DMS79 (cell line): ENCODE data around the gene DUS2.

Source experiments
- DNase-seq: peaks from one replicate; lab custom pipeline; 2025; lab: John Stamatoyannopoulos, UW

Gene DUS2

GRCh38 chr16:68046106-68046505 lies 23.0 kb downstream of the DUS2 start:
- no peak for DNase-seq

DNA sequence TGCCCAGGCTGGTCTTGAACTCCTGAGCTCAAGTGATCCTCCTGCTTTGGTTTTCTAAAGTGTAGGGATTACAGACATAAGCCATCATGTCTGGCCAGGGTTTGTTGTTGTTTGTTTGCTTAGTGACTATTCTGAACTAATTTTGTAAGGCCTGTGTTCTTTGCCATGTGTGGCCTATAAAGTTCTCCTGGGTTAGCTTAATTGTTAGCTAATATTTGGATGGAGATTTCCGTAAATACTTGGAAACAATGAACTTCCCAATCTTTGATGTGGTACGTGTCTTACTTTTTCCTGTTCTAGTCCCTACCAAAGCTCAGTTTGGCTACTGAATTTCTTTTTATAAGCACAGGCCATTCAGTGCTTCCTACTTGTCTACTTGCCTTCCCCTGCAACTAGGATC lies 24.9 kb downstream of the DUS2 start:
- no peak for DNase-seq

DNA sequence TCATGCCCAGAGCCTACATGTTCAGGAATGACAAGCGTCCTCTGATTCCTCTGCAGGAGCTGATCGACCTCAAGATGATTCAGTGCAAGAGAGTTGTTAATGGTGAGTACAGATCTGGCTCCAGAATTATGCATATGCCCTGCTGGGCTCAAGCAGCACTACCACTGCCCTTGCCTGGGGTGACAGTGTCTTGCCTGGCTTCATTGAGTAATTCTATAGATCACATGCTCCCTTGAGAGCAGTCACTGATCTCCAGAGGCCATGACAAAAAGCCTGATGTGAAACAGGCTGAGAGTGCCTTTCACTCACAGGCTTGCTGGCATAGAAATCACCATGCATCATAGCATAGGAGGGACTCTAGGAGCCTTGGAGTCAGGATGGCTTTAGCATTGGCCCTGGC lies 26.4 kb downstream of the DUS2 start:
- no peak for DNase-seq

- no peak for DNase-seq
These were observed 32.3 kb downstream of the DUS2 start for GRCh38 chr16:68055395-68055794.

DNA sequence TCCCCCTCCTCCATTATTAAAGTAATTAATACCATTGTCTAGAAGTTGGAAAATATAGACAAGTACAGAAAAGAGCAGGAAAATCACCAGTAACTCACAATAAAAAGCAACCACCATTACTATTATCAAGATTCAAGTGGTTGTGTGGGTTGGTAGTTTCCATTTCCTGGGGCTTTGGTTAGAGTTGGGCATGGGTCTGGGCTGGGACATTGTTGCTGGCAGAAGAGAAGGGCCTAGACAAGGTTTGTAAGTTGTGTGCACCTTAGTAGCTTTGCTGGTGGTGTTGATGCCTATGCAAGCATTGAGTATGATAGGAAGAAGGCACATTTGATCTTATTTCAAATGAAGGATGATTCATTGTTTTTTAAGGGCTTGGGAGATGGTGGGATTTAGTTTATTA lies 36.7 kb downstream of the DUS2 start:
- DNase-seq: no peak

DNA sequence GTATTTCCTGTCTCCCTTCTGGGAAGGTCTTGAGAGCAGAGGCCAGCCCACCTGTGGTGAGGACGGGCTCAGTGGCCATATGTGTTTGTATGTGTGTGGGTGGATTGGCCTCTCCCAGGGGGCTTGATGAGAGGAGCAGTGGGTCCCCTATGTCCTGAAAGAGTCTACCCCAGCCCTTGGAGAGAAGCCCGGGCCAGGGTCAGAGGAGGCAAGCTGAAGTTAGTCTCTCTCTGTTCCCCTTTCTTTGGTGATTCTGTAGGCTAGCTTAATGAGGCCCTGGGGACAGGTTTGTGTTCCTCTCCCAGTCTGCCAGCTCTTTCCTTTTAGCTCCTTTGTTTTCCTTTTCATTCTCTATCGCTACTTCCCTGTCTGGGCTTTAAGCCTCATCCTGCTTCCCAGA lies 38.3 kb downstream of the DUS2 start:
- DNase-seq: no peak

- DNase-seq: no peak
These were observed 39.9 kb downstream of the DUS2 start for GRCh38 chr16:68062910-68063393.

DNA sequence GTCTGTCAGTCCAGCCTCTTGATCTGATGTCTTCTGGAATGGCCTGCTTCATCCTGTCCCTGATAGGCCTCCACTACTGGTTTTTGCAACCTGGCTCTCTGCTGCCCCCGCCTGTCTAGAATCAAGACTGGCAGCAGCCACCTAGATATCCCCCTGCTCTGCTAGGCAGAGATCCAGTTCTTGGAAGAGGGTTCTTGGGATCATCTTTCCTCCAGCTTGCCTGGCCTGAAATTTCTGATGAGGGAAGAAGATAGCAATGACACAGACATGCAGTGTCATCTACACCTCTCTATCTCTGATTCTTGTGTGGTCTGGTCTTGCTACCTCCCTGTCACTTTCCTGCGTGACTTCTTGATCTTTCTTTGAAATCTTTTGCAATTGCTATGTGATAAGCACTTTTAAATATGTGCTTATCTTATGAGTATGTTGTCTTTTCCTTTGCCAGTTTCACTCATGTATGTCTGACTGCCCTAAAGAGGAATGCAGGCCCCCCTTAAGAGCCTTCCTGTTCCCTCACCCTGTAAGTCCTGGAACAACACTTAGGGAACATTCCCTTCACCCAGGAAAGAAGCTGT lies 41.8 kb downstream of the DUS2 start:
- peak; percentile 10 for DNase-seq

DNA sequence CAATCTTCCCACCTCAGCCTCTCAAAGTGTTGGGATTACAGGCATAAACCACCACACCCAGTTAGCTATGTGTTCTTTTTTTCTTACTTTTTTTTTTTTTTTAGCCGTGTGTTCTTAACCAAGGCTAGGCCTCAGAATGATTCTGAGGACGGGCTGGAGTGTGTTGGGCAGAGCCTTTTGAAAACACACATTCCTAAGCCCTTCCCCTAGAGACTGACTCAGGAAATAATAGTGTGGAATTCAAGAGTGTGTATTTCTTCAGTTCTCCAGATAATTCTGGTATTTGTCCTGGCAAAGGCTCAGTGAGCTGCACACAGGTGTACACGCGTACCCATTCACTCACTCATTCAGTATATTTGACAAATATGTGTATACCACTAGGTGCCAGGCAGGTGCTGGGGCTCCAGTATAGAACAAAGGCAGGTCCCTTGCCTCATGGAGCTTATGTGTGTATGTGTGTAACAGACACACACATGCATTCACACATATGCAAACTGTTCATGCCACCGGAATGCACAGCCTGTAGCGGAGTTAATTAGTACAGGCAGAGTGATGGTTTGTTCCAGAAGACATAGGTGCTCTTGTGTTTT lies 42.7 kb downstream of the DUS2 start:
- DNase-seq: no peak

GRCh38 chr16:68066763-68067162 lies 43.7 kb downstream of the DUS2 start:
- no peak for DNase-seq

- DNase-seq: no peak
These were observed 45.8 kb downstream of the DUS2 start for GRCh38 chr16:68068926-68069325.

- no peak for DNase-seq
These were observed 46.6 kb downstream of the DUS2 start for GRCh38 chr16:68069511-68070248.

GRCh38 chr16:68070249-68070730 lies 47.2 kb downstream of the DUS2 start:
- no peak for DNase-seq

DNA sequence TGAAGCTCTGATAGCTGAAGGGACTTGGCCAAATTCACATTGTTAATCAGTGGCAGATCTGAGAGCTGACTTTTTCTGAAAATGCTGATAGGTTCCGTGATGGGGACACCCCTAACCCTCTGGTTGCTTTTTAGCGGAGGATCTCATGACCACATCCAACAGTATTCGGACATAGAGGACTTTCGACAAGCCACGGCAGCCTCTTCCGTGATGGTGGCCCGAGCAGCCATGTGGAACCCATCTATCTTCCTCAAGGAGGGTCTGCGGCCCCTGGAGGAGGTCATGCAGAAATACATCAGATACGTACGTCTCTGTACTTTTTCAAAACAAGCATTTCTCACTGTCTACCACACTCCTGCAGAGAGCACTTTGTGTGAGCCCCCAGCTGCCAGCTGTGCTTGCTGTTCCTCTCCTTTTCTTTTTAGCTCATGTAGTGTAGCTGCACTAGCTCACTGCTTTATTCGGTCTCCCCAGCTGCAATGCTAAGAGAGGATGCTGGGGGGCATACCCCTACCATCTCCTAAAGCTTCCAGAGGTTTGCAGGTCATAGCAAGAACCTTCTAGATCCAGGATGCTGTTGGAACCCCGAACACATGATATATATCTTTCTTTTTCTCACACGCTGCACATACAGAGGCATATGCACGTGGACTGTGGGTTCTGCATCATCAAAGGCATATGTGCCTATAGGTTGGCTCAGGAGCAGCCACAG lies 47.9 kb downstream of the DUS2 start:
- no peak for DNase-seq

GRCh38 chr16:68071518-68071901 lies 48.4 kb downstream of the DUS2 start:
- no peak for DNase-seq

GRCh38 chr16:68072038-68072695 lies 49.1 kb downstream of the DUS2 start:
- DNase-seq: no peak

DNA sequence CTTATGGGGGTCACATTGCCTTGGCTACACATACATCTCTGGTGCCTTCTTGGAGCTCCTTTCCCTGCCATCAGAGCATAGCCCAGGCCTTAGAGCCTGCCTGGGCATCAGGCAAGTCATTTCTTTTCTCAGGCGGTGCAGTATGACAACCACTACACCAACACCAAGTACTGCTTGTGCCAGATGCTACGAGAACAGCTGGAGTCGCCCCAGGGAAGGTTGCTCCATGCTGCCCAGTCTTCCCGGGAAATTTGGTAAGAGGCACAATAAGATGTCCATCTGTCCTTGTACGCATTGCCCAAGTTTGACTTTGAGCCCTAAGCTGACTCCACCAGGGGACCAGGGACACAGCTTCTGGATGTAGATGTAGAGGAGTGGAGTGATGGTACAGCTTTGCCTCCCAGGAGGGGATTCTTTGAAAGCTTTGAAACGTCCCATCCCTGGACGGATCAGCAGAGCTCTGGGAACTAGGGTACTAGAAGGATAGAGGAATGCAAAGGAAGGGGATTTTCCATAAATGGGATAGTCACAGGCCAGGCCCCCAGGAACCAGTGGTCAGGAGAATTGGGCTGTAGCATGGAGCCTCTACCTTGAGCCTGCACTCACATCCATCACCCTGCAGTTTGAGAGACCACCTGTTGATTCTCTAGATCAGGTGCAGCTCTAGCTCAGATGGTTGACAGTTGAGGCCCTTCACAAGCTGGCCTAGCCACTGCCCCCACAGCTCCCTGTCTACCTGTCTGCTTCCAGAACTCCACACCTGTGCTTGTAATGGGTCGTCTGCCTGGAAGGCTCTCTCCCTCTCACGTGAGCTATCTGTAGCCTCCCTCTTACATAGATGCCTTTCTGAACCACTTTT lies 51.0 kb downstream of the DUS2 start:
- no peak for DNase-seq

GRCh38 chr16:68074850-68075555 lies 51.9 kb downstream of the DUS2 start:
- no peak for DNase-seq

DNA sequence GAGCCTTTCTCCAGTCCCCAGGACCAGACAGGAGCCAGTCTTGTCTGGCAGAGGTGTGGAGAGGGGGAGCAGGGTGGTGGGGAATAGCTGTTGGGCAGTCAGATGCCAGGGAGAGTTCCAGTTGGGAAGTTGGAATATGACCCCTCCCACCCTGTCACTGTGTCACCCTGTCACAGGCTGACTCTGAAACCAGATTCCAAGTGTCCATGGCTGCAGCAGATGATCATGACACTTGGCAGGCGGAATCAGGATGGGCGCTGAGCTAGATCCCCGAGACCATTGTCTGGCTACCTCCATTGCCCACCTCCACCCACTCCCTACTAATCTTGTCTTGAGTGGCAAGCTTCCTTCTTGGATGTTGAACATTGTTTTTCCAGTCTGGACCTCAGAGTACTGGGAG lies 52.9 kb downstream of the DUS2 start:
- no peak for DNase-seq

DNA sequence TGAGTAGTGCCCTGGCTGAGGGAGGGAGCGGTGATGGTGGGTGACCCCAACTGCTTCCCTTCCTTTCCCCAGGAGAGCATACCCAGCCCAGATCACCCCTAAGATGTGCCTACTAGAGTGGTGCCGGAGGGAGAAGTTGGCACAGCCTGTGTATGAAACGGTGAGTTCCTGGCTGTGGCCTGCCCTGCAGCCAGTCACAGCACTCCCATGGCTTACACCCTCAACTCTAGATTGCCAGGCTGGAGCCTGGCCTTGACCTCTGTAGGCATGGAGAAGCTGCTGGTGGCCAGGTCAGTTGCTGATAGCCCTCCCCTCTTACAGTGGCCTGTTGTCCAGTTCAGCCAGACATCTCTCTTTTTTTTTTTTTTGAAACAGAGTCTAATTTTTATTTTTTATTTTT lies 53.5 kb downstream of the DUS2 start:
- DNase-seq: no peak
